K562 (cell line): ENCODE data around the gene GSTA5. TPM values are rescaled to one million over a fixed set of nuclear protein-coding genes. Genes with fewer than 3 reads are reported as not detected.
"Not testable (repeated sequence)": the region's sequence is repeated elsewhere in the genome, so short reads cannot be mapped to it uniquely, and the experiment has no call there.

Source experiments
- ATAC-seq: fragments of 200-7000 bp; cut with Tn5 transposase; 3 replicates; pipeline ENCODE4 v1.9.1; 2020; ENCODE audit warnings: moderate library complexity
- BruUV-seq: library from RNA; stranded (reverse); fragments of 400-500 nt; replicated peaks from 2 replicates; lab custom pipeline; 2021; lab: Mats Ljungman, UMichigan
- CTCF ChIA-PET: fragments of 300-600 bp; formaldehyde crosslinking; extraction: SDS; loops from one replicate; lab custom pipeline; 2021; ENCODE audit warnings: low intra/inter-chr PET ratio; lab: Yijun Ruan, JAX
- POLR2A ChIA-PET: fragments of 300-600, 350-650 bp; sonication (Branson Sonifier 250); formaldehyde crosslinking; extraction: SDS; loops from one replicate; lab custom pipeline; 2021; ENCODE audit warnings: antibody characterized with exemption, inconsistent platforms; lab: Yijun Ruan, JAX
- DNase-seq, 4 experiments: peaks; one replicate each; pipeline versions ENCODE4 v3.0.0 to v3.0.0-alpha.2; 2011 to 2018; ENCODE audit warnings: low spot score in 3 of 4, mixed read lengths in 3 of 4; ENCODE audit errors: extremely low read depth in 1 of 4
- FAIRE-seq: peaks from 2 replicates; lab custom pipeline; 2011; peaks lifted over from hg19 to GRCh38; lab: Jason Lieb, UNC
- H2AFZ ChIP-seq: 2 replicates; pipeline ENCODE4 v1.6.0; 2011; ENCODE audit warnings: low read depth, low read length, control low read depth, inconsistent platforms
- H3K27ac ChIP-seq: fragments of 200-600 bp; 3 replicates; pipeline ENCODE4 v1.8.0; 2011; ENCODE audit warnings: low read depth, mild to moderate bottlenecking, control low read depth, inconsistent platforms, low read length, moderate library complexity, mixed read lengths; ENCODE audit errors: extremely low read depth
- H3K27me3 ChIP-seq, 2 experiments: fragments of 300-600 bp in 1 of 2; 2 replicates in 1 of 2; 3 replicates in 1 of 2; pipeline versions ENCODE4 v1.6.0 to v1.8.0; 2011; ENCODE audit warnings: inconsistent platforms in 2 of 2, low read length in 2 of 2, mild to moderate bottlenecking in 1 of 2, mixed read lengths in 1 of 2, moderate library complexity in 1 of 2; ENCODE audit not compliant: control insufficient read depth in 2 of 2, insufficient read depth in 2 of 2
- H3K36me3 ChIP-seq: fragments of 300-600 bp; 3 replicates; pipeline ENCODE4 v1.8.0; 2011; ENCODE audit warnings: mild to moderate bottlenecking, low read length, inconsistent platforms; ENCODE audit not compliant: control insufficient read depth, insufficient read depth
- H3K4me1 ChIP-seq, 2 experiments: fragments of 200-600 bp in 1 of 2; replicated peaks in 1 of 2; 2 replicates in 1 of 2; 3 replicates in 1 of 2; pipeline versions ENCODE4 v1.5.1 to v1.8.0; 2011; ENCODE audit warnings: inconsistent platforms in 2 of 2, low read length in 2 of 2, mild to moderate bottlenecking in 1 of 2, mixed read lengths in 1 of 2, moderate library complexity in 1 of 2; ENCODE audit not compliant: control insufficient read depth in 2 of 2, insufficient read depth in 2 of 2
- H3K4me2 ChIP-seq: 2 replicates; pipeline ENCODE4 v1.6.1; 2011; ENCODE audit warnings: low read length, control low read depth, inconsistent platforms, mixed read lengths; ENCODE audit not compliant: insufficient read depth
- H3K4me3 ChIP-seq: fragments of 200-600 bp; sonication (generic), shearing (Covaris generic); 2 replicates; pipeline ENCODE4 v1.5.1; 2016; ENCODE audit warnings: control low read depth, inconsistent platforms
- H3K79me2 ChIP-seq: fragments of 200-600 bp; 3 replicates; pipeline ENCODE4 v1.8.0; 2011; ENCODE audit warnings: low read length, inconsistent platforms; ENCODE audit not compliant: control insufficient read depth, insufficient read depth
- H3K9ac ChIP-seq, 2 experiments: 2 replicates each; pipeline versions ENCODE4 v1.6.0 to v1.6.1; 2011; ENCODE audit warnings: low read depth in 2 of 2, low read length in 2 of 2, control low read depth in 1 of 2, inconsistent platforms in 1 of 2, mild to moderate bottlenecking in 1 of 2, mixed read lengths in 1 of 2; ENCODE audit not compliant: insufficient read depth in 1 of 2
- H3K9me1 ChIP-seq: one replicate; pipeline ENCODE4 v1.6.0; 2011; ENCODE audit warnings: inconsistent platforms, mild to moderate bottlenecking, low read length, moderate library complexity; ENCODE audit not compliant: control insufficient read depth, insufficient read depth
- H3K9me3 ChIP-seq: replicated peaks from 2 replicates; pipeline ENCODE4 v1.5.1; 2011; ENCODE audit warnings: low read depth, low read length, inconsistent platforms; ENCODE audit not compliant: control insufficient read depth, insufficient read depth
- H4K20me1 ChIP-seq: replicated peaks from 2 replicates; pipeline ENCODE4 v1.6.1; 2011; ENCODE audit warnings: low read length, inconsistent platforms, mixed read lengths; ENCODE audit not compliant: control insufficient read depth, insufficient read depth
- BDP1 ChIP-seq: IDR thresholded peaks from 3 replicates; pipeline ENCODE4 v1.6.1; 2011; ENCODE audit not compliant: insufficient read length, insufficient read depth
- KDM1A ChIP-seq, 2 experiments: fragments of 450-650 bp; IDR thresholded peaks; 2 replicates each; pipeline ENCODE4 v1.6.1; 2016; ENCODE audit warnings: mild to moderate bottlenecking in 2 of 2
- NFYB ChIP-seq: IDR thresholded peaks from 2 replicates; pipeline ENCODE4 v1.6.1; 2011; ENCODE audit warnings: mild to moderate bottlenecking, moderate library complexity; ENCODE audit not compliant: insufficient read length; ENCODE audit errors: extremely low read depth
- RAD21 ChIP-seq, 2 experiments: fragments of 250-450 bp in 1 of 2; fragments of 450-650 bp in 1 of 2; sonication (Bioruptor Pico) in 1 of 2; formaldehyde crosslinking in 1 of 2; IDR thresholded peaks in 1 of 2; conservative IDR thresholded peaks in 1 of 2; 2 replicates each; pipeline versions ENCODE4 v1.4.0 to v1.8.0; 2020 to 2022; ENCODE audit warnings: mild to moderate bottlenecking in 2 of 2, moderate library complexity in 1 of 2
- RBM25 ChIP-seq: fragments of 200-400 bp; formaldehyde crosslinking; IDR thresholded peaks from 2 replicates; pipeline ENCODE4 v1.6.1; 2018; ENCODE audit warnings: low read length, low read depth, moderate library complexity; ENCODE audit not compliant: severe bottlenecking
- THRA ChIP-seq: fragments of 450-650 bp; IDR thresholded peaks from 2 replicates; pipeline ENCODE4 v1.6.1; 2017; ENCODE audit warnings: mild to moderate bottlenecking, moderate library complexity
- TSC22D4 ChIP-seq: fragments of 450-650 bp; IDR thresholded peaks from 2 replicates; pipeline ENCODE4 v1.6.1; 2016; ENCODE audit warnings: missing genetic modification characterization, missing biosample characterization, control low read depth
- WGBS: fragments of 100-300 bp; shearing (Covaris generic); methylation state at CpG from one replicate; pipeline ENCODE4 v1.1.6; 2016; ENCODE audit warnings: low coverage, mixed read lengths; ENCODE audit not compliant: insufficient coverage; ENCODE audit errors: missing lambda C conversion rate; 5-methylcytosine and 5-hydroxymethylcytosine counted together
- in situ Hi-C: fragments of 300-500 bp; cut with MboI; formaldehyde crosslinking; loops from 4 replicates; pipeline ENCODE4 v1.15.0; 2018; ENCODE audit warnings: inconsistent platforms, mixed read lengths
- intact Hi-C: fragments of 100-400 bp; cut with micrococcal nuclease; formaldehyde crosslinking; loops from 2 replicates; pipeline ENCODE4 v1.14.2; 2022
- polyA plus RNA-seq, 8 experiments: library from polyadenylated mRNA; depleted of rRNA in 4 of 8; stranded (reverse) in 5 of 8; unstranded in 3 of 8; fragments of >200 nt; fragmentation: Nextera tagmentation in 2 of 8; fragmentation: Illumina TruSeq in 1 of 8; extraction: Ambion mirVana in 2 of 8; extraction: Trizol in 1 of 8; gene quantifications; 2 replicates each; pipeline versions ENCODE4 v1.2.1 to v1.2.3, GENCODE V29; 2011 to 2014; ENCODE audit warnings: inconsistent platforms in 1 of 8, missing spikeins in 1 of 8
- total RNA-seq, 7 experiments: library from RNA; depleted of rRNA in 6 of 7; stranded (reverse); fragments of >200 nt in 6 of 7; fragmentation: Illumina TruSeq in 2 of 7; extraction: Trizol in 2 of 7; gene quantifications; 2 replicates each; pipeline versions ENCODE4 v1.2.1 to v1.2.3, GENCODE V29; 2011 to 2021; ENCODE audit warnings: low replicate concordance in 1 of 7

The GSTA5 gene
- total and polyA plus RNA-seq, 9 of the 15 experiments (the other 6 are each of a cell fraction or from before 2014, with no cell fraction given), result not detected

GRCh38 chr6:52829046-52829817 is 11.4 kb downstream of the GSTA5 start (continued):
- no peak for TF ChIP-seq BDP1
- no peak for TF ChIP-seq KDM1A (IDR thresholded peaks at IDR 0.05)
- TF ChIP-seq THRA, result no peak
- no peak for TF ChIP-seq TSC22D4 (tag)
- TF ChIP-seq RAD21 (CRISPR knock-in tag; conservative IDR thresholded peaks at IDR 0.05 in 1 of 2, IDR thresholded peaks at IDR 0.05 in 1 of 2), result no peak

- H3K4me2 ChIP-seq, result not testable (repeated sequence)
Measured at GRCh38 chr6:52828621-52829020, 12.0 kb downstream of the GSTA5 start.

More at GRCh38 chr6:52828621-52829020, 12.0 kb downstream of the GSTA5 start:
- CTCF ChIA-PET, H2AFZ ChIP-seq, BruUV-seq, H3K9me1 ChIP-seq, H3K36me3 ChIP-seq, H4K20me1 ChIP-seq, H3K9ac ChIP-seq, H3K4me1 ChIP-seq, ATAC-seq, H3K27ac ChIP-seq, H3K79me2 ChIP-seq, intact Hi-C loops, H3K9me3 ChIP-seq, DNase-seq, H3K4me3 ChIP-seq, FAIRE-seq: not testable (repeated sequence)
- POLR2A ChIA-PET, result interaction anchor here (0.8 kb wide), 1 partner anchor 9 kb away, joined by 3 read pairs; no protein-coding TSS in a partner anchor
- 0% methylated on average over 4 of the region's 4 CpGs for WGBS
- in situ Hi-C loops, result loop anchor here (5.0 kb wide), 1 partner anchor 41 kb away; no protein-coding TSS in a partner anchor
- H3K27me3 ChIP-seq, result peaks cover 0 to 13% of the 10 kb centered on the region in 2 experiments; a peak in 1 of 5 replicates
- peak; percentile 71 for TF ChIP-seq NFYB
- TF ChIP-seq RBM25, result peak; percentile 5
